HG03108 (cell line): Measurements from ENCODE around the gene B4GALNT3.
A peak's percentile ranks its signal among the peaks of the same experiment; 100 is the strongest.

Experiments used
- ATAC-seq: cut with Tn5 transposase; IDR thresholded peaks from one replicate; pipeline ENCODE4 v1.9.1; 2021; ENCODE audit warnings: moderate library complexity; ENCODE audit not compliant: unreplicated experiment

The B4GALNT3 gene

DNA sequence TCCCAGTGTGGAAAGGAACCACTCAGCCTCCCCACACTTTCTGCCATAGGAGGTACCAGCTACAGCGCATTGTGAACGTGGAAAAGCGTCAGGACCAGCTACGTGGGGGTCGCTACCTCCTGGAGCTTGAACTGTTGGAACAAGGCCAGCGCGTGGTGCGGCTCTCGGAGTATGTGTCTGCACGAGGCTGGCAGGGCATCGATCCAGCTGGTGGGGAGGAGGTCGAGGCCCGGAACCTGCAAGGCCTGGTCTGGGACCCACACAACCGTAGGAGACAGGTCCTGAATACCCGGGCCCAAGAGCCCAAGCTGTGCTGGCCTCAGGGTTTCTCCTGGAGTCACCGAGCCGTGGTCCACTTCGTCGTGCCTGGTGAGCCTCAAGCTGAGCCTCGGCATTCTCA, 96.8 kb downstream of the B4GALNT3 start:
- no peak for ATAC-seq

DNA sequence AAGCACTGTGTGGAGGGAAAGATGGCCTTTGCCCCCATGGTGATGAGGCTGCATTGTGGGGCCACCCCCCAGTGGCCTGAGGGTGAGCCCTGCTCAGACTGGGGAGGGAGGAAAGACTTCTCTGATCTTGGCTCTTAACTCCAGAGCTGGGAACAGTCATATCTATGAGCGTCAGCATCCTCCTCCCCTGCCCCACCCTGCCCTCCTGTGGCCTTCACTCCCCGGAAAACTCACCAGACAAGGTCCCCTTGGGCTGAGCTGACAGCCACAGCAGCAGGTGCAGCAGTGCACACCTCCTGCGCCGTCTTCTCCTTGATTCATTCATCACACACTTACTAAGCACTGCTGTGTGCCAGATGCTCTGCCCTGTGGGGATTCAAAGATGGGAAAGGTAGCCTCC, 98.8 kb downstream of the B4GALNT3 start:
- no peak for ATAC-seq

DNA sequence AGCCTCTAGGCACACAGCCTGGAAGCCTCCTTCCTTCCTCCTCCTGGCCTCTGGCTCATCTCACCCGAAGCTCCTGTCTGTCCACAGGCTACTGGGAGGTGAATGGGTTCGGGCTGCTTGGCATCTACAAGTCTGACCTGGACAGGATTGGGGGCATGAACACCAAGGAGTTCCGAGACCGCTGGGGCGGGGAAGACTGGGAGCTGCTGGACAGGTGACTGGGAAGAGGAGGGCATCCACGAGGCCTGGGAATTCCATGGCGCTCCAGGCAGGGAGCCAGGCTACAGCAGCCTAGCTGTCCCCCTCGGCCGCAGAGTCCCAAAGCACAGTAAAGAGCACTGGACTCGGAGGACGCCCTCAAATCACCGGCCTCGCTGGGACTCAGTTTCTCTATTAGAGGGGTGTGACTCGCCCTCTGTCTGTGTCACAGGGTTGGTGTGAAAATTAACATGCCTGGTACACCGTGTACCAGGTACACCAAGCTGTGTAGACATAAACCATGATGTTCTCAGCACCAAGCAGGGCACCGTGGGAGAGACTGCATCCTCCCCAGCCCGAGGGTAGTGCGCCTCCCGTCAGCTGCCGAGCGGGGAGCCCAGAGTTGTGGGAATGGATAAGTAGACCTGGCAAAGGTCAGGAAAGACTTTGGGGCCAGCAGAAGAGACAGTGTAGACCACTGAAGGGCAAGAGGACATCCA, 99.6 kb downstream of the B4GALNT3 start:
- ATAC-seq, result no peak

DNA sequence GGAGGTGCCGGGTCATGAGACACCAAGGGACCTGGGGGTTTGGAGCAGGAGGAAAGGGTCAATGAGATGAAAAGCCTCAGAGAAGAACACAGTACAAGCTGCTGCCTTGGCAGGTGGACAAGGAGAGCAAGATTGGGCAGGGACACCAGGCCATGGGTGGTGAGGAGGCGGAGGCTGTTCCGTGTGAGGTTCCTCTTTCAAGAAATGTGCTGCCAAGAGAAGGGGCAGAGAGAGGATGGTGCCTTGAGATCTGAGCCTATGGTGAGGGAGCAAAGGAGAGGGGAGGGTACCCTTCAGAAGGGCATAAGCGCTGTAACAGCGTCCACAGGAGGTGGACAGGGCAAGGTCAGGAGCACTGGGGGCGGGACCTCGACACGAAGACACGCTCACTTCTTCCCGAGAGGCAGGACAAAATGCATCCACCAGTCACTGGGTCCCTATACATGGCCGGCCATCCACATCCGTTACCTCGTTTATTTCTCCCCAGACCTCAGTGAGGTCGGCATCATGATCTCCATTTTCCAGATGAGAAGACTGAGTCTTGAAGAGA, 100.2 kb downstream of the B4GALNT3 start:
- no peak for ATAC-seq

DNA sequence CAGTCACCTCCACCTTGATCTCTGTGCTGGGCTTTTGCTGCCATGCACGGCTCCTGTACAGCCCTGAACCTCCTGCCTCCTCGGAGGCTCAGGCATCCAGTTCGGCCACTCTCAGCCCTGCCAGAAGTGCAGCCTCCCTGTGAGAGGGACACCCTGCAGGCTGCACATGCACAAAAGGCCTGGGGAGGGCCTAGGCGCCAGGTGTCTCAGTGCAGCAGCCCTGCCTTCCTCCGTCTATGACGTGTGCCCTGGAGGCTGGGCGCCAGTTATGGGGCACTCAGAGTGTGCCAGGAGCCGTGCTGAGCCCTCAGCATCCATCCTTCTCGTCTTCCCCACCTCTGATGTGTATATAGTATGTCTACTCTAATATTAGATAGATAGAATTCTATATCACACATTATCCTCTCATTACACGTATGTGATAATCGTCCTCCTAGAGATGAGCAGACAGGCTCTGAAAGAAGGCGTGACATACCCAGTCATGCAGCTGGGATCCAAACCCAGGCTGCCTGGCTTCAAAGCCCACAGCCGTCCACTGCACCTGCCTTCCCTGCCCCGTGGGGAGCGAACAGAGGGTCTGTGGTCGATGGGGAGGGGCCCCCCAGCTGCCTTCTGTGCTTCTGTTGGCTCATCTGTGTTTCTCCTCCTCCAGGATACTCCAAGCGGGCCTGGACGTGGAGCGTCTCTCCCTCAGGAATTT, 101.1 kb downstream of the B4GALNT3 start:
- no peak for ATAC-seq

DNA sequence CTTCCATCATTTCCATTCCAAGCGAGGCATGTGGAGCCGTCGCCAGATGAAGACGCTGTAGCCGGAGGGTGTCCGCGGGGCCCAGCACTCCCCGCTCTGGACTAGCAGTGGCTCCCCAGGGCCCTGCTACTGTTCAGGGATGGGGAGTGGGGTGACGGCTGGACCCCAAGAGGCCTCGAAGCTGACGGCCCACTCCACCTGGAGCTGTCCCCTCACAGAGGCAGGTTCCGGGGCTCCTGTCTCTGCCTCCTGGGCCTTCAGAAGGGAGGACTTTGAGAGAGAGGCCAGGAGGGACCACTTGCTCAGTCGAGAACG, 101.6 kb downstream of the B4GALNT3 start:
- ATAC-seq, result no peak

DNA sequence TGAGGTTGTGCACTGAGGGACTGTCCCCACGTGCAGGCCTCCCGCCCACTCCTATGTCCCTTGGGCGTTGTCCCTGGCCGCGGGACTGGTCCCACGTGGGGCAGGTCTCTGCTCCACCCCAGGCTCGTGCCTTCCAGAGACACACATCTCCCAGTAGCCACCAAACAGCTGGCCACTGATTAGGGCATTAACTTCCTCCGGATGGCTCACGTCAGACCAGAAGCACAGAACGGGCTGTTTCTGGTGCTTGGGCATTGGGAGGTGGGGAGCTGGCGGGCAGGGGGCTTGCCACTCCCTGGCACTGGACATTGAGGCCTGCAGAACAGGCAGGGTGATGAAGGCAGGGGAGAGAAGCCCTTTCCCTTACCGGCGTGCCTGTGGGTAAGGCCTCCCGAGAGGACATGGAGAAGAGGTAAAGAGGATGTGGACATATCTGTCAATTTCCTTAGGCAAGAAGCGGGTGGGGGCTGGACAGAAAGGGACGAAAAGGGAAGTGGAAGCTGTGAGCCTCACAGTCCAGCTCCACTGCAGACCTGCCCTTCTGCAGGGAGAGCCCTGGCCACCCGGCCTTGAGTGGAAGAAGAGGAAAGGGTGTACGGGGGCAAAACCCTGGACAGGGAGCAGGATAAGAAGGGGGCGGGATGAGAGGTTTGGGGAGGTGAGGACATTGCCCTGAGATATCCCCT, 102.3 kb downstream of the B4GALNT3 start:
- no peak for ATAC-seq

DNA sequence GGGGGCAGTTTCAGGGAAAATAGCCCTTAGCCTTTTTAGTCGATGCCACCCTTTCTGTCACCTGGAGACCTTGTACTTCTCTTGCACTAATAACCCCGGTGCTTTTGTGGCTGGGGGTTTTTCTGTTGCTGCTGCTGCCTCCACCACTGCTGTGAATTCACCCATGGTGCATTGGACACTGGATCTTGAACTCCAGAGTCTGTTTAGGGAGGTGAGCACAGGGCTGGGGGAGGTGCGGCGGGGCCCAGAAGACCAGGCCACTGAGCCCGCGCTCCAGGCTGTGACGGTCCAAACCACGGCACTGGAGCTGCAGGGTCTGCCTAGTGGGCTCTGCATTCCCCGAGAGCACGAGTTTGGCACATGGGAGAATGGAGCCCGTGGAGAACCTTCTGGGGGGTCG, 102.9 kb downstream of the B4GALNT3 start:
- ATAC-seq, result no peak

DNA sequence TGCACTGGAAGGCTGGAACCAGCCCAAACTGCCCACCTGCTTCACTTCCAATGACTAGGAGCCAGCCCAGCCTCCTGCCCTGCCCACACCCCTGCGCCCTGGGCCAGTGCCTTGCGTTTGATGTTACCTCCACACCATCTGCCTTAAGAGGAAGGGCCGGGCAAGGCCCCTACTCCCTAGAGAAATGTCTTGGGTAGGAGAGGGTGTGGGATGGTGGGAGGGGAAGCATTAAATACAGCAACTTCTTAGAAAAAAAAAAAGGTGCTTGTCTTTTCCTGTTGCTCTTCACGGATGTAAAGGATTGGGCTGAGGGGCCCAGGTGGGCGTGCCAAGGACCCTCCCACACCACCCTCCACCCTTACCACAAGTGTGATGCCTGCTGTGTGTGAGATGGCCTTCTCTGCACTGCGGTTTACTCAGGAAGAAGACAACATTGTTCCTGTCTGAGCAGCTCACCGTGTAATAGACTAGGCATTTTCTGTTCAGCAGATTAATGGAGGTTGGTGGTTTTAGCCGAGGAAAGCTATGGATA, 103.6 kb downstream of the B4GALNT3 start:
- no peak for ATAC-seq

DNA sequence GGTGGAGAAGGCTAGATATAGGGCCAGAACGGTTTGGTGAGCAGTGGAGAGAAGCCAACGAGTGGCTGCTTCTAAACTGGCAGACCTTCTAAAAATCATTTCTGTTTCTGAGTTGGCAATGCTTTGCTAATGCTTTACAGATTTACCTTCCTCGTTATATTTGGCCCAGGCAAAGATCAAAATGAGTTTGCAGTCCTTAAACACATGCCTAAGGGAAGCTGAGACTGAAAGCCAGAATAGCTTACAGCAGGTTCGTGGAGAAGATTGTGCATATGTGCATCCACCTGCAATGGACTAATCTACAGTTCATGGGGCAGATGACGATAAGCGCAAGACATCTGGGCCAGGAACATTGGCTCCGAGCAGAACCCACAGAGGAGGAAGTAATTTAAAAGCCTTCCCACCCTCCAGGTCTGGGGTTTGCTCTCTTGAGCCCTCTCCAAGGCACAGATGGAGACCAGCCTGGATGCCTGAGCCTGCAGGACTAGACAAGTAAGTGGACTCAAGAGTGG, 104.1 kb downstream of the B4GALNT3 start:
- no peak for ATAC-seq

DNA sequence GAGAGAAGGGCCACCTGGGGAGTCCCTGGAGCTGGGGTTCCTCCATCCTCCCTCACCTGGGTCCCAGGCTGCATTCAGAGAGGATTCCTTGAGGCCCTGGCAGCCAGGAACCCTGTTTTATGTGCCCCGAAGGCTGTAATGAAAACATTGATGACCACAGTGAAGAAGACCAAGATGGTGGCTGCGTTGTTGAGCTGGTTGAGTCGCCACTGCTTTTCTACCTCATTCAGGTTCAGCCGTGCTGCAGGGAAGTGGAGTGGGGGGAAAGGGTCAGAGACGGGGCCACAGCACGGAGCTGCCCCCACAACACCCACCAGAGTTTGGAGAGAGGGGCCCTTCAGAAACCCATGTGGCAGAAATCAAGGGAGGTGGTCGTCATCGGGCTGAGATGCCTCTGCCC, 105.4 kb downstream of the B4GALNT3 start:
- no peak for ATAC-seq

DNA sequence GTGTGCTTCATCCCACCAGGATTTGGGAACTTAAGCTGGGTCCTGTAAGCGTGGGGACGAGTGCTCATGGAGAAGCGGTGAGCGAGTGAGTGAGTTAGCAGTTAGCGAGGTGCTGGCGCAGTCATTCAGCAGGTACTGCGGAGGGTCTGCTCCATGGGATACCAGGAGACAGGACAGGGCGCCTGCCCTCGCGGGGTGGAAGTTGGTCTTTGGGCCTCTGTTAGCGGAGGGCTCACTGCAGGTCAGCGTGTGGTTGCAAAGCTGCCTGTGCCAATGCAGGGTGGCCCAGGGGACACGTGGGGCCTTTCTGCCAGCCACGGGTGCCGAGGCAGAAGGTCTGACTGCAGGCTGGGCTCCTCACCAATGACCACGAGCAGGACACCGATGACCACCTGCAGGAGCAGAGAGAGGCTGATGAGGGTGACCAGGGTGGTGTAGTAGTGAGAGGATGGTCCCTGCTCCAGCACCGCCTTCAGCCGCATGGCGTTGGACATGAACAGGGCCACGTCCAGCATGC, 105.9 kb downstream of the B4GALNT3 start:
- no peak for ATAC-seq

DNA sequence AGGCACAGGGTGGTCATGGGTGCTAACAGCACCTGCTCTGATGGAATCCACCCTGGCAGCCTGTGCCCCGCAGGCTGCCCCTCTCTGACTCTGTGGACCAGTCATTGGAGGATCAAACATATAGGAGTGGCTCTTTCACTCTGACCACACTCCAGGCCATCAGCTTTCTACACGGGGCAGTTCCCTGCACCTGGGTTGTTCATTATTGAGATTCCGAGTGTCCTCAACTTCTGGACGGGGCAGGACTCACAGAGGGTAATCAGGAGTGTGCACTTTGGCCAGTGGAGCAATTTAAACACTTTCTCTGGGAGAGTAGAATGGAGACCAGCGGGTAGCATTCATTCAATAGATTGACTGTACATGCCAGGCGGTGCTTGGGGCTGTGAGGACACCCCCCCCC, 108.7 kb downstream of the B4GALNT3 start:
- no peak for ATAC-seq

DNA sequence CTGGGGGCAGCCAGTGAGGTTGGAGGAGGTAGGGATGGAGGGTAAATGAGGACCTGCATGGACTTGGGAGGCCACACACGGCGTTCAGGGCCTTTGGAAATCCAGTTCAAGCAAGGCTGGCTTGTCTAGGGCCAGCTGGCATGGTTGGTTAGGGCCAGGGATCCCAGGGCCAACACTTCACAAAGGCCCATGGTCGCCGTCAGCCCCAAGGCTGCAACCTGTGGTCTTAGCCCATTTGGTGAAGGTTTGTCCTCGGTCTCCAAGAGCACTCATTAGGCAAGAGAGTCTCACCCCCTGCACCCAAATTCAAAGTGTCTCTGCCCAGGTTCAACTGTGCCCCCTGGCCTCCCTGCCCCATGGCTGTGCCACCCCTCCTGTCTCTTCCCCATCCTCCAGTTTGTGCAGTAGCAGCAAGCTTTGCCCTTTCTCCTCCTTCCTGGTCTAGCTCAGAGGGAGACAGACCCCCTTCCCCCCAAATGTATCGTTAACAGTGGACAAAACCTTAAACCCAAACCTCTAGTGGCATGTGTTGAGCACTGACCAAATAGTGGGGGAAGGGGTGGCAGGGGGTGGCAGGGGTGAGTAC, 109.4 kb downstream of the B4GALNT3 start:
- no peak for ATAC-seq

DNA sequence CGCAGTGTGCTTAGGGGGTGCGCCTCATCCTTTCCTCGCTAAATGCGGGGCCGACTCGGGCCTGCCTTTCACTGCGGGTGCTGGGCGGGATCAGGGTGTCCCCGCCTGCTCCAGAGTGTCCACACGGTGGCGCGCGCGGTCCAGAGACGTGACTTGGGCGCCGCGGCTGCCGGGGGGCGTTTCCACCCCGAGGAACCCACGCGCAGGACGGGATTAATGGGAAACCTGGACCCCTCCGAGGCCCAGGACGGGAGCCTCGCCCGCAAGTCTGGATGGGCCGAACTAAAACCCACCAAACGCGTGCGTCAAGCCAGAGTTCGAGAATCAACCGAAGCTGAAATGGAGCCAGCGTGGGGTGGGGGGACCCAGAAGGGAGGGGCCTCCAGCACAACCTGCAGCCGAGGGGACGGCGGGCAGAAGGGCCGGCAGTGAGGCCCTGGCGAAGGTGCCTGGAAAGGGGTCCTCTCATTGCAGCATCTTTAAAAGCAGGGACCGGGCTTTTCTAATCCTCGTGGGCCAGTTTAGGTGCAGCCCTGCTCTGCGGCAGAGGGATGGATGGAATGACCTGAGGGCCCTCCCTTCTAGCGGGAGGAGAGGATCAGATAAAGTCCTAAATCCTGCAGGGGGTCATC, 110.2 kb downstream of the B4GALNT3 start:
- peak; percentile 82 for ATAC-seq

DNA sequence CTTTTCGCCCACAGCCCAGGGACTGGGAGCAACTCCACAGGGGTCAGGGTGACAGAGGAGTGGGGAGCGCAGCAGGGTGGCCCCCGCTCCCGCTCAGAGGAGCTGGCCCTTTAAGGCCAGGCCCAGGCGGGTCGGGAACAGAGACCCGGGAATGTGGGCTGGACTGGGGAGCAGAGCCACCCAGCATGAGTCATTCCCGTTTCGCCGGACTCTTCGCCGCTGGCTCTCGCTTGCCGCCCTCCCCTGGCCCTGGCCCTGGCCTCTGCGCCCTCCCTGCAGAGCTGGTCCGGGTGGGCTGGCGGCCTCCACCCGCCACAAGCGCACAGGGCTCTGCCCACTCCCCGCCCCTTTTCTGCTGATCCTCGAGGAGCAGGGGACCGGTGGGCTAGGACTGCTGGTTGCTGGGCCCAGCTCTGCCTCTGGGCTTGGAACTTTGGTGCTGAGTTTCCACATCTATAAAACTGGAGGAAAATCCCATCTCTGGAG, 110.7 kb downstream of the B4GALNT3 start:
- no peak for ATAC-seq

DNA sequence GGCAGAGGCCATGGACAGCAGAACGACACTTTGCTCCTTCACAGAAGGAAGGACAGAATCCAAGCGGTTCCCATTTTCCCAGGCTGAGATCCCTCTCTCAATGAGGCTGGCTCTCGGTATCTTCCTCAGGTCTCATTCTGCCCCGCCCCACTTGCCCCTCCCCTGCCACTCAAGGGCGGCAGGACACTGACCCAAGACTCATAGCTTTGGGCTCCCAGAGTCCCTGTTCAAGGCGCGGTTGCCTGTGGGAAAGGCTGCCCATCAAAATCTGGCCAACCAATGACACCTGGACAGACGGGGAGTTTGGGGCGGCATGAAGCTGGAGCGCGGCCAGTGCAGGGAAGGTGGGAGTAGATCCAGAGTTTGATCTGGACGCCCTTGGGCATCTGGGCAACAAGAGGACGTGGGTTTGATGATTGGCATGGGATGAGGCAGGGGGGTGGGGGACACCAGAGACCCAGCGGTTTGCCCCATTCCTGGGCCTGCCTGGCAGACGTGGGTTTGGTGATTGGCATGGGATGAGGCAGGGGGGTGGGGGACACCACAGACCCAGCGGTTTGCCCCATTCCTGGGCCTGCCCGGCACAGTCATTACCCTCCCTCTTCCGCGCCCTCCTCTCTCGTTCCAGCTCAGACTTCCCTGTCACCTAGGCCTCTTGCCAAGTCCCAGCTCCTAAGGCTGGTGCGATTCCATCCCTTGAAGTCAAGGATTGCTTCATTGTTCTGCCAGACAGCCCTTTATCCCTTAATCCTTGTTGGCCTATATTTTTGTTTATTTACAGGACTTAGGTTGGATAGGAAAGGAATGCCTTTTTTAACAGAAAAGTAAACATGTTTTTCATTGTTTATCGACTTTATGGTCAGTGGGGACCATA, 111.4 kb downstream of the B4GALNT3 start:
- no peak for ATAC-seq

DNA sequence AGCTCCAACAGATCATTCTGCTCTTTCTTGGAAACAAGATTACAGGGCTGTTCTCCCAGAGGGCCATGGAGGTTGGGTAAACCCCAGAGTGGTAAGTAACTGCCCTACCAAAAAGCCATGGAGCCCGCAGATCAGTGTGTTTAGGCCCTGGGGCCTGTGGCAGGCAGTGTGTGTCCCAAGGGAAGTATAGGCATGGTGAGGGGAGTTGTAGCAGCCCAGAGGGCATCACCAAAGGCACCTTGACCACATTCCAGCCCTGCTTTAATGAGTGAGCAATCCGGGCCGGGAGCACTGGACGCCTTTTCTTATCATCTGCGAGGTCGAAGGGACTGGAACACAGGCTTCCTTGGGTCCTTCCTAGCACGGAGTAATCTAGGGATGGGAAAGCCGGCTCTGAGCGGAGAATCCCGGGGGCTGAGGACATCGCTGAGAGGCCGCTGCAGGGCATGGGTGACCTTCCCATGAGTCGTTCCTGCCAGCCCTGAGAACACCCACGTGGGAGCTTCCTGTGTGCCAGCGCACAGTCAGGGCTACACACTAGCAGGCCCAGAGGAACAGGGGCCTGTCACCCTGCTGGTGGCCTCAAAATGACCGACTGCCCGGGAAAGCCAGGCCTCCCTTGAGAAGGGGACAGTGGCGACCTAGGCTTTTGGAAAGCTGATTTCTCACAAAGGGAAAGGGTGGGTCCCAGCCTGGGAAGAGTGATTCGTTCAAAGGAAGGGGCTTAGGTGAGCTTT, 112.2 kb downstream of the B4GALNT3 start:
- no peak for ATAC-seq

DNA sequence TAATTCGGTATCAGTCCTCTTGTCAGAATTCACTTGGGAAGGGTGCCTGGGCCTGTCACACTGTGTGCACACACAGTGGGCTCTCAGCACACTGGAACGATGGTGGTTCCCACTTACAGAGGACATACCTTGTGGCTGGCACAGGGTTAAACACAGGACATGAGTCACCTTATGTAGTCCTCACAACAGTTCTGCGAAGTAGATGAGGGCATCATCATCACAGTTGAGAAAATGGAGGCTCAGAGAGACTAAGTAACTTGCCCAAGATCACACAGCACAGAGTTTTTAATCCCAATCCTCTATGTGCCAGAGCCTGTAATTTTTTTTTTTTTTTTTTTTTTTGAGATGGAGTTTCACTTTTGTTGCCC, 112.8 kb downstream of the B4GALNT3 start:
- no peak for ATAC-seq
